Gastrocnemius medialis (tissue), 4 donors: ENCODE measurements around the gene OR5AC2. TPM values are rescaled to one million over a fixed set of nuclear protein-coding genes. Genes with fewer than 3 reads are reported as not detected.

ENCODE experiments used
- ATAC-seq, 2 donors: fragments of 150-250 bp; one replicate each; pipeline ENCODE4 v1.9.1; 2016
- DNase-seq, 2 donors: peaks; one replicate each; pipeline ENCODE4 v3.0.0-alpha.2; 2019
- H3K27ac ChIP-seq, 4 donors: fragments of 200-600 bp; sonication (generic); 1 replicate in 1 of 4; 2 replicates in 3 of 4; pipeline ENCODE4 v1.5.1; 2016 to 2018; ENCODE audit warnings: mild to moderate bottlenecking in 2 of 4, moderate library complexity in 1 of 4
- H3K27me3 ChIP-seq, 3 donors: fragments of 200-600 bp; sonication (generic) in 2 of 3; 1 replicate in 1 of 3; 2 replicates in 2 of 3; pipeline versions ENCODE4 v1.5.1 to v1.6.0; 2016 to 2019; ENCODE audit warnings: mild to moderate bottlenecking in 1 of 3, moderate library complexity in 1 of 3
- H3K36me3 ChIP-seq, 2 donors: fragments of 200-600 bp; sonication (generic) in 1 of 2; one replicate each; pipeline ENCODE4 v1.5.1; 2017 to 2018
- H3K4me1 ChIP-seq, 2 donors: fragments of 200-600 bp; sonication (generic) in 1 of 2; one replicate each; pipeline ENCODE4 v1.5.1; 2016 to 2017; ENCODE audit warnings: mild to moderate bottlenecking in 2 of 2
- H3K4me3 ChIP-seq, 4 donors: fragments of 200-600 bp; sonication (generic) in 3 of 4; 1 replicate in 1 of 4; 2 replicates in 3 of 4; pipeline ENCODE4 v1.5.1; 2016 to 2019; ENCODE audit warnings: mild to moderate bottlenecking in 2 of 4
- H3K9me3 ChIP-seq, 3 donors: fragments of 200-600 bp; sonication (generic) in 2 of 3; 1 replicate in 1 of 3; 2 replicates in 2 of 3; pipeline ENCODE4 v1.5.1; 2016 to 2019
- POLR2A ChIP-seq, 2 donors: fragments of 450-650 bp; IDR thresholded peaks; one replicate each; pipeline ENCODE4 v1.6.1; 2017; ENCODE audit warnings: antibody characterized with exemption in 2 of 2, mild to moderate bottlenecking in 2 of 2, moderate library complexity in 2 of 2
- in situ Hi-C, 4 donors: fragments of 200-750 bp; cut with MboI; loops; one replicate each; pipeline versions ENCODE4 v1.15.0 to v1.8.0; 2017; ENCODE audit warnings: low sequenced_read_pairs in 4 of 4
- intact Hi-C: fragments of 100-400 bp; cut with DNase I; formaldehyde crosslinking; loops from one replicate; pipeline ENCODE4 v1.15.1; 2023; ENCODE audit warnings: low total_unique reads
- total RNA-seq, 4 donors: library from RNA; depleted of rRNA; stranded (reverse); fragments of >200 nt; gene quantifications; one replicate each; pipeline versions ENCODE4 v1.1.0 to v1.2.3, GENCODE V29; 2016
- TF ChIP-seq, protein P1 (sequence below), 5 experiments: fragments of 450-650 bp in 3 of 5; fragments of 200-600 bp in 2 of 5; sonication (generic) in 2 of 5; IDR thresholded peaks in 4 of 5; conservative IDR thresholded peaks in 1 of 5; 1 replicate in 4 of 5; 2 replicates in 1 of 5; pipeline ENCODE4 v1.5.1; 2016 to 2019; ENCODE audit warnings: antibody characterized with exemption in 5 of 5, mild to moderate bottlenecking in 3 of 5, moderate library complexity in 3 of 5

The OR5AC2 gene
- total RNA-seq, 4 donors from 2014 or later = not detected

DNA sequence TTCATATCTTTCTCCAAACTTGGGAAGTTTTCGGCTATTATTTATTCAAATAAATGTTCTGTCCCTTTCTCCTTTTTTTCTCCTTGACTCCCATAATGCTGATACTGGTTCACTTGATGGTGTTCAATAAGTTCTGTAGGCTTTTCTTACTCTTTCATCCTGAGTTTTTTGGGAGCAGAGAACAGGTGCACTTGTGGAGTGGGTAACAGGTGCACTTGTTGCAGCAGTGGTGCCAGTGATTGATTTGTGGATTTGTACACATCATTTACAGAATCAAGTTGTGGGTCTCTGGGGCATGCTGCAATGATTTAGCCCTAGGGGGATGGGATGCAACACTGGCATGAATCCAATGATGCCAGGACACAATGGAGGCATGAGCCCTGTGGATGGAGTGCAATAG, 28.7 kb downstream of the OR5AC2 start:
- Histone ChIP-seq H3K9me3 (no peaks in the 10 kb centered on the region), H3K36me3 (no peaks in the 10 kb centered on the region), H3K27me3 (no peaks in the 10 kb centered on the region), H3K4me3 (no peak overlapping the region), H3K4me1 (no peaks in the 10 kb centered on the region), H3K27ac (no peak overlapping the region)
- intact Hi-C loops (no loop called here), in situ Hi-C loops (no loop called here)
- no peak for DNase-seq
- no peak for TF ChIP-seq POLR2A (IDR thresholded peaks at IDR 0.05)
- TF ChIP-seq, protein P1, sequence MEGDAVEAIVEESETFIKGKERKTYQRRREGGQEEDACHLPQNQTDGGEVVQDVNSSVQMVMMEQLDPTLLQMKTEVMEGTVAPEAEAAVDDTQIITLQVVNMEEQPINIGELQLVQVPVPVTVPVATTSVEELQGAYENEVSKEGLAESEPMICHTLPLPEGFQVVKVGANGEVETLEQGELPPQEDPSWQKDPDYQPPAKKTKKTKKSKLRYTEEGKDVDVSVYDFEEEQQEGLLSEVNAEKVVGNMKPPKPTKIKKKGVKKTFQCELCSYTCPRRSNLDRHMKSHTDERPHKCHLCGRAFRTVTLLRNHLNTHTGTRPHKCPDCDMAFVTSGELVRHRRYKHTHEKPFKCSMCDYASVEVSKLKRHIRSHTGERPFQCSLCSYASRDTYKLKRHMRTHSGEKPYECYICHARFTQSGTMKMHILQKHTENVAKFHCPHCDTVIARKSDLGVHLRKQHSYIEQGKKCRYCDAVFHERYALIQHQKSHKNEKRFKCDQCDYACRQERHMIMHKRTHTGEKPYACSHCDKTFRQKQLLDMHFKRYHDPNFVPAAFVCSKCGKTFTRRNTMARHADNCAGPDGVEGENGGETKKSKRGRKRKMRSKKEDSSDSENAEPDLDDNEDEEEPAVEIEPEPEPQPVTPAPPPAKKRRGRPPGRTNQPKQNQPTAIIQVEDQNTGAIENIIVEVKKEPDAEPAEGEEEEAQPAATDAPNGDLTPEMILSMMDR (IDR thresholded peaks at IDR 0.05 in 4 of 5, conservative IDR thresholded peaks at IDR 0.05 in 1 of 5) = no peak
- no peak for ATAC-seq

DNA sequence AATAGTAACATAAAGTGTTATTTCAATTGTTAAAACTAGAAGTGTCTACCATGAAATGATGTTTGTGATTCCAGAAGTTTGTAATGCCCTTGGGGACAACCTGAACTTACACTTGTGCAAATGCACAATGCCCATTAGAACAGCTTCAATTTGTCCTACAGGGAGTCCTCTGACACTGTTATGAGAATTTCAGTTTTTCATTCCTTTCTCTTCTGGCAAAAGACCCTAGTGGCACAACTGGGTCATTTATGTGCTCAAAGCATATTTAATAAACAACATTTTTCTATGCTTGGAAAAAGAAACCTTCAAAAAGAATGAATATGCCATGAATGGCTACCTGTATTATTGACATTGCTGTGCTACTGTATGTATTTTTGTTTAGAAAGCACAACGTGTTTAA, 43.4 kb downstream of the OR5AC2 start, which contains the start of gene OR5H1:
TSS of gene OR5H1 (plus strand) at position 301 of the 400 bp plus-strand sequence. CDS start 1,977 bp downstream, outside the sequence.
- in situ Hi-C loops = no loop called here
- H3K36me3 ChIP-seq = no peaks in the 10 kb centered on the region
- H3K27me3 ChIP-seq = no peaks in the 10 kb centered on the region
- H3K4me3 ChIP-seq = no peak within 1 kb of the TSS
- DNase-seq (no peak), ATAC-seq (no peak)
- intact Hi-C loops = no loop called here
- H3K4me1 ChIP-seq = no peaks in the 10 kb centered on the region
- no peak within 1 kb of the TSS for H3K27ac ChIP-seq
- TF ChIP-seq POLR2A (IDR thresholded peaks at IDR 0.05) = no peak
- TF ChIP-seq, protein P1 (IDR thresholded peaks at IDR 0.05 in 4 of 5, conservative IDR thresholded peaks at IDR 0.05 in 1 of 5) = no peak
- H3K9me3 ChIP-seq = no peaks in the 10 kb centered on the region

DNA sequence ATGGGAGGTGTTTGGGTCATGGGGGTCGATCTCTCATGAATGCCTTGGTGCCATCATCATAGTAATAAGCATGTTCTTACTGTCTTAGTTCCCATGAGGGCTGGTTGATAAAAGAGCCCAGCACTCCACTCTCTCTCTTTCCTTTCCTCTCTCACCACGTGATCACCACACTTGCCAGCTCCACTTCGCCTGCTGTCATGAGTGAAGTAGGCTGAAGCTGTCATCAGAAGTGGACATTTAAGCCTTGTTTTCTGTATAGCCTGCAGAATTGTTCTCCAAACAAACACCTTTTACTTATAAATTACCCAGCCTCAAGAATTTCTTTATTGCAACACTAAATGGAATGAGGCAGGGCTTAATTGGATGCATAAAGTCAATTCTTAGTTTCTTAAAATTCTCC, 49.7 kb downstream of the OR5AC2 start:
- Histone ChIP-seq H3K4me3 (no peak overlapping the region), H3K9me3 (no peaks in the 10 kb centered on the region), H3K36me3 (no peaks in the 10 kb centered on the region), H3K27ac (no peak overlapping the region), H3K4me1 (no peaks in the 10 kb centered on the region), H3K27me3 (no peaks in the 10 kb centered on the region)
- intact Hi-C loops = no loop called here
- no peak for DNase-seq
- no peak for ATAC-seq
- TF ChIP-seq, protein P1 (IDR thresholded peaks at IDR 0.05 in 4 of 5, conservative IDR thresholded peaks at IDR 0.05 in 1 of 5) = no peak
- TF ChIP-seq POLR2A (IDR thresholded peaks at IDR 0.05) = no peak
- in situ Hi-C loops = no loop called here

Other genes starting within 250 kb of the OR5AC2 start
- 10 to 100 TPM; 27.4 to 57.3 (median 49.6) TPM for gene RIOX2, start 114.7 kb upstream of the OR5AC2 start, total RNA-seq
- gene GABRR3, start 51.9 kb upstream of the OR5AC2 start, total RNA-seq = not detected
- gene OR5H1, start 43.5 kb downstream of the OR5AC2 start, total RNA-seq = not detected
- gene OR5H14, start 60.3 kb downstream of the OR5AC2 start, total RNA-seq = not detected
- not detected for gene OR5H15, start 79.5 kb downstream of the OR5AC2 start, total RNA-seq
- gene OR5H6, start 177.1 kb downstream of the OR5AC2 start, total RNA-seq = not detected
- gene OR5H2, start 195.3 kb downstream of the OR5AC2 start, total RNA-seq = not detected